ENCODE results near the gene GMDS. TPM values are rescaled to one million over a fixed set of nuclear protein-coding genes. Genes with fewer than 3 reads are reported as not detected.

The GMDS gene
- total RNA-seq, 6 experiments from 2014 or later = 13.2 to 18.0 (median 14.7) TPM

GRCh38 chr6:1597121-1597744 is 648.2 kb downstream of the GMDS start:
- no peak for DNase-seq
- TF ChIP-seq CTCF (IDR thresholded peaks at IDR 0.05) = no peak
- Mint-ChIP-seq H3K4me1 (ENCODE audit: low read depth) (peaks cover 18% of the 10 kb centered on the region), H3K4me3 (no peak overlapping the region), H3K36me3 (ENCODE audit: low read depth) (no peaks in the 10 kb centered on the region), H3K27ac (no peak overlapping the region), H3K27me3 (ENCODE audit: insufficient read depth) (peaks cover 19% of the 10 kb centered on the region), H3K9me3 (no peaks in the 10 kb centered on the region)

- Mint-ChIP-seq H3K27me3 (ENCODE audit: insufficient read depth) (peaks cover 15% of the 10 kb centered on the region), H3K4me3 (peak overlapping the region; percentile 78), H3K36me3 (ENCODE audit: low read depth) (no peaks in the 10 kb centered on the region), H3K27ac (no peak overlapping the region), H3K4me1 (ENCODE audit: low read depth) (peaks cover 18% of the 10 kb centered on the region), H3K9me3 (no peaks in the 10 kb centered on the region)
- TF ChIP-seq CTCF (IDR thresholded peaks at IDR 0.05) = peak; percentile 96
- DNase-seq = no peak
Measured at GRCh38 chr6:1596088-1596852, 649.1 kb downstream of the GMDS start.

GRCh38 chr6:1595271-1596087 is 649.9 kb downstream of the GMDS start:
- Mint-ChIP-seq H3K4me3 (peak overlapping the region; percentile 78; the same call in 1 of the 2 replicates), H3K27me3 (ENCODE audit: insufficient read depth) (peaks cover 15% of the 10 kb centered on the region), H3K4me1 (ENCODE audit: low read depth) (peaks cover 18% of the 10 kb centered on the region), H3K36me3 (ENCODE audit: low read depth) (no peaks in the 10 kb centered on the region), H3K9me3 (no peaks in the 10 kb centered on the region), H3K27ac (no peak overlapping the region)
- no peak for TF ChIP-seq CTCF (IDR thresholded peaks at IDR 0.05)
- DNase-seq = no peak

- TF ChIP-seq CTCF (IDR thresholded peaks at IDR 0.05) = no peak
- Mint-ChIP-seq H3K4me3 (no peak overlapping the region), H3K36me3 (ENCODE audit: low read depth) (no peaks in the 10 kb centered on the region), H3K9me3 (no peaks in the 10 kb centered on the region), H3K4me1 (ENCODE audit: low read depth) (peaks cover 18% of the 10 kb centered on the region), H3K27ac (no peak overlapping the region), H3K27me3 (ENCODE audit: insufficient read depth) (peaks cover 21% of the 10 kb centered on the region)
- DNase-seq = no peak
Measured at GRCh38 chr6:1594445-1595200, 650.8 kb downstream of the GMDS start.

- H3K4me1 Mint-ChIP-seq (ENCODE audit: low read depth) = peaks cover 18% of the 10 kb centered on the region
- no peak for DNase-seq
- H3K36me3 Mint-ChIP-seq (ENCODE audit: low read depth) = no peaks in the 10 kb centered on the region
- no peak for TF ChIP-seq CTCF (IDR thresholded peaks at IDR 0.05)
- peaks cover 26% of the 10 kb centered on the region for H3K27me3 Mint-ChIP-seq (ENCODE audit: insufficient read depth)
- no peaks in the 10 kb centered on the region for H3K9me3 Mint-ChIP-seq
- no peak overlapping the region for H3K27ac Mint-ChIP-seq
- no peak overlapping the region for H3K4me3 Mint-ChIP-seq
Measured at GRCh38 chr6:1593958-1594314, 651.5 kb downstream of the GMDS start.
